HG03196 (cell line): ENCODE measurements around the gene ACTR10.

Source experiments
- ATAC-seq: cut with Tn5 transposase; IDR thresholded peaks from one replicate; pipeline ENCODE4 v1.9.1; 2021; ENCODE audit not compliant: unreplicated experiment

The ACTR10 gene

DNA sequence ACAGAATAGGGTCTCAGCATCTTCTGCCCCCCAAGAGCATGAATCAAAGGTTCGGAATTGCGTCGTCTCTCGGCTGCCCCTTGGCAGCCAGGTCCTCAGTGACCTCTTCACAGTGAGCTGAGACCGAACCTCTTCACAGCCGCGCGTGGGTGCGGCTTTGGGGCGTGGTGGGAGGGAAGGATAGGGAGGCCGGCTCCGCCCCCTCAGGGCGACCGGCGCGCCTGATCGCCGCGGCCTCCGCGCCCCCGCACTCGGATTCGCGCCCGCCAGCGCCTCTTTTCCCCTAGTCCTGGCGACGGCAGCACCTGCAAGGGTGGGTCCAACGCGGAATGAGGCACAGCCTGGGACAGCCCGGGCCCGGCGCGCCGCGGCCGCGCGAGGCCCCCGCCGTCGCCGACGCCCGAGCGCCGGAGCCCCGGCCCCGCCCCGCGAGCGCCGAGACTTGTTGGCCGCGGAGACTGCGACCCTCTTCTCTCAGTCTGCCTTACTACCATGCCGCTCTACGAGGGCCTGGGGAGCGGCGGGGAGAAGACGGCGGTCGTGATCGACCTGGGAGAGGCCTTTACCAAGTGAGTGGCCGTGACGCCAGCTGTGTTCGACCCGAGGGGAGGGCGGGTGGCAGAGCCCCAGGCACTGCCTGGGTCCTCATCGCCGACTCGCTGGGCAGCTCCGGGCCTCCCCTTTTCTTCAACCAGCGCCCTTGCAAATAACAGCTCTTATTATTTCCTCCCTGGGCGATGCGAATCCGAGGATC is at the start of gene ACTR10:
Gene ACTR10, plus strand, starts transcription at position 424 of the 754 bp plus-strand sequence. Its CDS starts 69 bp downstream, at position 493.
- peak; percentile 89 for ATAC-seq

DNA sequence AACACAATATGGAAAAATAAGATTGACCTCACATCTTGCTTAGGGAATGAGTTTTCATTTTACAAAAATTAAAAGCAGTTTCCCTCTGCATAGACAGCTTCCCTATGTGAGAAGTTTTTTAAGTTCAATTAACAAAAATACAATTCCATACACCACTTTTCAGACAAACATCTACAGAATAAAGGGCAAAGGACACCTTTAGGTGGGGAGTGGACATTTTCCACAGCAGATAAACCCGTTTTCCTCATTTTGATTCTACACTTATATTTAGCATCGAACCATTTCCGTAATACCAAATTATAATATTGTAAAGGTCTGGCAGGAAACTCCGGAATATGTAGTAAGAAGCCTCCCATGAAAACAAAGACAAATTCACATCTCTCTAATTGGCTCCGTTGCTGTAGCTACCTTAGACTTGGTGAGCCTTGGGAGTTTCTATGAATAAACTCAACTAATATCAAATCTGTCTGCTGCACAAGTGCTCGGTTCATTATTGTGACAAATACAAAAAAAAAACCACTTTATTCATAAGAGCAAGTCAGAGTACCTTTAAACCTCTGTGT is 49.6 kb upstream of the ACTR10 start:
- ATAC-seq, result no peak

DNA sequence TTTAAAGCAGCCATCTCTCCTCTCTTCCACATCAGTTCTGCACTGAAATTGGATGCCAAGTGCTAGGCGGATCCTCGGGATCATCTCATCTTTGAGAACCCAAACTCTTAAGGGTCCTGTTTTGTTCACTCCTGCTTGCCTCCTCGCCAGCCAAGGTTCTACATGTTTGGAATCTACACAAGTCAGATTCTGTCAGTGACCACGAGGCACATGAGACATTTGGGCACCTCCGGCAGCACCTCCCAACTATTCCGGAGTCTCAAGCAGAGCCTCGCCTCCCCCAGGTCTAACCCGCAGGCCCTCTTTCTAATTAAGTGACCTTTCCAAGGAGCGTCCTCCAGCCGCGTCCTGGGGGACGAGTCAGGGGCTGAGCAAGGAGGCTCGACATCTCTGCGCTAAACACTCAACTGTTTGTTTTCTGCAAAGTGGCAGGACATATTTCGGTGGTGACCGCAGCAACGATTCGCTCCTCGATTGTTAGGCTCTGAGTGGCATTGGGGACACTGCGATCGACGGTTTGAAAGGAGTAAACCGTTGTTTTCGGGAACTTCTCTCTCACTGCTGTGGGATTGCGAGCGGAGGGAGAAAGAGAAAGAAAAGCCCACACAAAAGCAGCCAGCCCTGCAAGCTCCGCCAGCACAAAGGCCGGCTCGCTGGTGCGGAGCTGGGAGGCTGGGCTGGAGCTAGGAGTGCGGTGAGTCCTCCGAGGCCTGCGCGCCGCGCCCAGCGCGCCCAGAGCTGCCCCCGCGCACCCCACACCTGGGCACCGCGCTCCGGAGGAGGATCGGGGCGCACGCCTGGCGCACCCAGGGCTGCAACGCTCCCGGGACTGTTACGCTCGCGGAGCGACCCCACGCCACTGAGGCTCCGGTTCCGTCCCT is 48.6 kb upstream of the ACTR10 start:
- ATAC-seq, result peak; percentile 16

DNA sequence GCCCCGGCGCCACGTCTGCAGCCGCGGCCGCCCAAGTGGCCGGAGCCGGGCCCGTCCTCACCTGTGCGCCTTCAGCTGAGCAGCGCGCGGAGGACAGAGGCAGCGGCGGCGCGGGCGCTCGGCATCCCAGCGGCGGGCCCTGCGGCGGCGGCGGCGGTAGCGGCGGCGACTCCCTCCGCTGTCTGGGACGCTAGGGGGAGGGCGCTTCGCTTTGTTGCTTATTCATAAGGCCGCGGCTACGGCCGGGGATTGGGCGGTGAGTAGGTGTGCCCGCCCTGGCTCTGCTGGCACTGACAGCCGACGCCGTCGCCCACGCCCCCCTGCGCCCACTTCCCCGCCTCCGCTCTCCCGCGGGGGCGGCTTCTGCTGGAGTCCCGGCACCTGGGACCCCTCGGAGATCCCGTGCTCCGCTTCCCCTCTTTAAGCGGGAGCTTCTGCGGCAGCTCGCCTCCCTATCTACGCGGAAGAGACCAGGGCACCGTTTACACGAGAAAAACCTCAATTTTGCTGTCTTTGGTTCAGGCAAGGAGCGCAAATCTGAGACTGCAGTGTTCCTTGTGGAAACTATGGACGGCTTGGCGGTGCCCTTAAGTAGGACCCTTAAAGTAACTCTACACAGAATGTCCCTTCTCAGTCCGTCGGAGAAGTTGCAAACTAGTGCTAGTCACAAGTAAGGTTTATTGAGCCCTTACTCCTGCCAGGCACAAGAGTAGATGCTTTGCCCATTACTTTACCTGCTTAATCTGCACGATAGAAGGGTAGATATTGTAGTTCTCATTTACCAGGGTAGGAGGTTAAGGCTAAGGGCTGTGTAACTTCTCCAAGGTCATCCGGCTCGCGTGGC is 47.7 kb upstream of the ACTR10 start, which contains the start of gene ARMH4:
Gene ARMH4, minus strand, starts transcription at position 200 of the 844 bp plus-strand sequence. CDS start 12,855 bp downstream, outside the sequence.
- ATAC-seq, result peak; percentile 92

DNA sequence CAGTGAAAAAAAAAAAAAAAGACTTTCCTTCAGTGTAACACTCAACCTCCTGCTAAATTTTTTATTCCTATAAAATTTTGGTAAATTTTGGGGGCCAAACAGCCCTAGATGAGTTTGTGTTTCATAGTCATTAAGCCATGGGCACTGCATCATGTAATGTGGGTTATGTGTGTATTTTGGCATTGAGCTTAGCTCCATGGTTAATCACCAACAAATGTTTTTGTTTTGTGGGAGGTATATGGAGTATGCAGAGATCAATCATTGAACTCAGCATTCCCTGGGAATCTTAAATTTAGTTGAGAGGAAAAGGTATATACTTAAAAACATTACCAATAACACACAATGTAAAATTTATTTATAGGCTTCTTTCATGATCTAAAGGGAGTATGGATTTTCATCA is 39.4 kb upstream of the ACTR10 start:
- ATAC-seq, result no peak

DNA sequence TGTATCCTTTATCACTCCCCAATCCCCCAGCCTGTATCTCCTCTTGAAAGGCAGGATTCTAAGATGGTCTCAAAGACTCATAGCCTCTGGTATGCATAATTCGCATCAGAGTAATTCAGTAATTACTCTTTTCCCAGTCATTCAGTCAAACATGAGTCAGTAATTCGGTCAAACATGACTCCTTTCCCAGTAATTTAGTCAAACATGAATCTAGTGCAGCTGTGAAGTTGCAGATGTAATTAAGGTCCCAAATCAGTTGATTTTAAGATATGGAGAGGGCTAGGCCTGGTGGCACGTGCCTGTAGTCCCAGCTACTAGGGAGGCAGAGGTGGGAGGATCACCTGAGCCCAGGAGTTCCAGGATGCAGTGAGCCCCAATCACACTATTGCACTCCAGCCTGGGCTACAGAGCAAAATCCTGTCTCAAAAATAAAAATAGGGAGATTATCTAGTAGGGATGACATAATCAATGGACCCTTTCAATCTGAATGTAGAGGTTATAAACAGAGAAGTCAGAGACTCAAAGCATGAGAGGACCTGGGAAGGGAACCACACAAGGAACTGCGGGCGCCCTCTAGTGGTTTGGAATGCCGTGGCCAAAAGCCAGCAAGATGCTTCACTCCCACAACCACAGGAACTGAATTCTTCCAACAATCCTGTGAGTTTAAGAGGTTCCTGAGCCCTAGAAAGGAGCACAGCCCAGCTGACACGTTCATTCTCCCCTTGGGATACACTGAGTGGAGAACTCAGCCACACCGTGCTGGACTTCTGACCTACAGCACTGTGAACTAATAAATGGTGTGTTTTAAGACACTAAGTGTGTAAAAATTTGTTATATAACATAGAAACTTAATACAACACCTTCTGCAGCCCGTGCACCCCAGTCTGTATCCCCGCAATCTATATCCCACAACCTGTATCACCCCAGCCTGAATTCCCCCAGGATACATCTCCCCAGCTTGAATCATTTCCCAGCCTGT is 33.7 kb upstream of the ACTR10 start:
- no peak for ATAC-seq

DNA sequence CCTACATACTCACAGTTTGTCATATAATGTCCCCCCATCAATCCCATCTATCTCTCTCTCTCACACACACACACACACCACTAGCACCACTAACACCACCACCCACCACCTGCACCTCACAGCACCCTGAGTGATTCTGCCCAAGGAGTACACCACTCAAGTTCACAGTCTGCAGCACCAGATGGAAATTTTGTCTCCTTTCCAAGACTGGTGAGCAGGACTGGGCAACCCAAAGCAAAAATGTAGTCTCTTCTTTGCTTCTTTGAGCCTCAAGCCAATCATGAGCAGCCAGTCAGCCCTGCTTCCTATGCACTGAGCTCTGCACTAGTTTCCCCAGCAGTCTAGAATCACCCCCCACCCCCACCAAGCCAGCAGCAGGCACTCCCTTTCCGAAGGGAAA is 32.9 kb upstream of the ACTR10 start:
- no peak for ATAC-seq

DNA sequence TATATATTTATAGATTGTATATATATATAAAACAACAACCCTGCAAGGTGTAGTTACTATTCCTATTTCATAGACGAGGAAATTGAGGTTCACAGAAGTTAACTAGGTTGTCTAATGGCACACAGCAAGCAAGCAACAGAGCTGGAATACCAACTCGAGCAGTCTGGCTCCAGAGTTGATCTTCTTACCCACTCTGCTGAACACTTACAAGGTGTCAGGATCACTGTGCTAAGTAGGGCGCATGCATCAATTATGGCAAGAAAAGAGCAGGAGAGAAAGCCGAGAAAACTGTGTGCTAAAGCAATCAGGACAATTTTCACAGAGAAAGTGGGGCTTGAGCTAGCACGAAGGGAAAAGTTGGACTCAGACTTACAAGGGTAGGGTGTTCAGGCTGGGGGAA is 32.1 kb upstream of the ACTR10 start:
- ATAC-seq, result no peak

DNA sequence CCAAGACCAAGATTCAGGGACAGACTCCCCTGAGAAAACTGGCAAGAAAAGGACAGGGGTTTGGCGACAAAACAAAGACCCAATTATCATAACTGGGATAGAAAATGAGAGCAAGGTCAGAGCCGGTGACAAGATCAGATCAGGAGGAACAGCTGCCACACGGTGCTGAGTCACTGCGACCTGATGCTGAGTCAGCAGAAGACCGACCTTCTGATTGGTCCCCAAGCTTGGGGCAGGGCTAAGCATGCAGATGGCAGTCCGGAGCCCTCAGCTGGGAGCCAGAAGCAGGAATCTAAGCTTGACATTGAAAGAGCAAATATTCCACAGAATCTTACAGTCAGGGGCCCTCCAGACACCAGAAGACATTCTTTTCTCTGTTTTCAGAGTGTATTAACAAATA is 28.9 kb upstream of the ACTR10 start:
- ATAC-seq, result peak; percentile 94

DNA sequence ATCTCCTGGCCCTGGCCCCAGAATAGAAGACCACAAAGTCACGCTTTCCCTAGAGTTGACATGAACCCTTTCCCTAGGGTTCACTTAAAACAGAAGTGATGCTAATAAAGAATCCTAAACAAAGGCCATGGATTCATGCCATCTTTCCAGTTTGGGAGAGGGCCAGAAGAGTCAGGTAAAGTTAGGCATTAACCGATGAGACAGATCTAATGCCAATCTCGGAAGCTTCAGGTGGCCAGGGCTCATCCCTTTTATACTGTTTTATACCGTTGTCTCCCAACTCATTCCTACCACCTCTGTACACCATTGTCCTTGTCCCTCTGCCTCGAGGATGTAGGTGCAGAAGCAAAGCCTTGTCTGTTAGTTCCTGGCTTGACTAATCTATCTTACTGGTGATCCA is 22.8 kb upstream of the ACTR10 start:
- no peak for ATAC-seq

DNA sequence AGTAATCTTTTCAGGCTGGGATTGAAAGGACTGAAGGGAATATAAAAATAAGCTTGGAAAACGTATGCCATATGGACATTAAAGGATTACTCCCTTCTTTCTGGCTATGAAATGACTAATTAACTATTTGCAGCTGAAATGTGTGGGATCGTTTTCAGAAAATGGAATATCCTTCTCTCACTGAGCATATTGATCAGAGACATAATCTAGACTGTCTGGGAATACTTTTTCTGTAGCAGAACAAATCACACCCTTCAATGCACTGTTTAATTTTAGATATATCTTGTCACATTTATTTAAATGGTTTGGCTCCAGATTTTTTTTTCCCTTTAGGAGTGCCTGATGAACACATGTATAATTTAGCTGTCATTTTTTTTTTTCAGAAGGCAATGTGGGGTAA is 10.8 kb upstream of the ACTR10 start:
- no peak for ATAC-seq

DNA sequence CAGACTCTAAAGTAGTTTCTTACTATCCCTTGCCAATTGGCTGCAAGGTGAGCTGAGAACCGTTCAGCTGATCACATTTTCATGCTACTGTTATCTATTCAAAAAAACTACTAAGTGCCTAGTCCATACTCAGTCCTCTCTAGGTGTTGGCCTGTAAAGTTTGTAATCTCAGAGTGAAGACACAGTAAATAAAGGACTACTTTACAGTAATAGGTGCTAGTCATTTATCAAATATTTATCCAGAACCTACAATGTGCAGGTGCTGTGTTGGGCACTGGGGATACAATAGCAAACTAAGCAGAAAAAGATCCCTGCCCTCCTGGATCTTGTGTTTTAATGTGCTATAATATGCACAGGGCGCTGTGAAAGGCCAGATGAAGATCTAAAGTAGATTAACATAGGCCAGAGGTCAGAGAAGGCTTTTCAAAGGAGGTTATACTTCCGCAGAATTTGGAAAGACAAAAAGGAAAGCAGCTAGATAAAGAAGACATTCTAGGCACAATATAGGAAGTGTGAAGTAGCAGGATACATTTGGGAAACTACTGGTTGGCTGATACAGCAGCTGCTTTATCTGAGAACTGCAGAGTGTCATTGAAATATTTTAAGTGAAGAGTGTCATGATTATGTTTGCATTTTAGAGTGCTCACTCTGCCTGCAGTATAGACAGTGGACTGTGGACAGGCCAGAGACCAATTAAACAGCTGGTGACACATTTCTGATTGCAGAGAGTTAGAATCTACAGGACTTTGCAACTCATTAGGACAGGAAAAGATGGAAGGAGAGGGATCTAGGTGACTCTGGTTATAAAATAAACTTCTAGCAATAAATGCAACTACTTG is 8.0 kb upstream of the ACTR10 start:
- no peak for ATAC-seq

DNA sequence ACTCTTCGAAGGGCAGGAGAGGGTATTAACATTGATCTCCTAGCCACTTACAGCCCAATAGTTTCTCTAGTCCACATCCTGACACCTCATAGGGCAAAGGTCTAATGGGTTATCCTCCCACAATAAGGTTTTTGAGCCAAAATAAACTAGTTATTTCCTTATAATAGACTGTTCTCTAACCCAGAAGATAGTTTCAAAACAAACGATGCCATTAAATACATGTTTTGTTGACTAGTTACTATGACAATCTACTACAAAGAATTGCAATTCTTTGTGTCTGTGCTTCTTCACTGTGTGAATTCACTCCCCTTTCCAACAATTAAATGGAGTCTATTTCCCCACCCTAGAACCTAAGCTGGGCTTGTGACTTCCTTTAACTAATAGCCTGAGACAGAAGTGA is 6.4 kb upstream of the ACTR10 start:
- ATAC-seq, result no peak

DNA sequence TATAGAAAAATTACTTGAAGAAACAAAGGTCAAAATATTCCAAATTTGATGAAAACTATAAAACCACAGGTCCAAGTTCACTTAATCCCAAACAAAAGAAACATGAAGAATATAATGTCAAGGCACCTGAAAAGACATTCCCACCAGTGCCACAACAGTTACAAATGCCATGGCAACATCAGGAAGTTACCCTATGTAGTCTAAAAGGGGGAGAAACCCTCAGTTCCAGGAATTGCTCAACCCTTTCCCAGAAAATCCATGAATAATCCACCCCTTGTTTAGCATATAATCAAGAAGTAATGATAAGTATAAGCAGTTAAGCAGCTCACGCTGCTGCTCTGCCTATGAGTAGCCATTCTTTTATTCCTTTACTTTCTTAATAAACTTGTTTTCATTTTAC is 3.8 kb upstream of the ACTR10 start:
- ATAC-seq, result no peak

DNA sequence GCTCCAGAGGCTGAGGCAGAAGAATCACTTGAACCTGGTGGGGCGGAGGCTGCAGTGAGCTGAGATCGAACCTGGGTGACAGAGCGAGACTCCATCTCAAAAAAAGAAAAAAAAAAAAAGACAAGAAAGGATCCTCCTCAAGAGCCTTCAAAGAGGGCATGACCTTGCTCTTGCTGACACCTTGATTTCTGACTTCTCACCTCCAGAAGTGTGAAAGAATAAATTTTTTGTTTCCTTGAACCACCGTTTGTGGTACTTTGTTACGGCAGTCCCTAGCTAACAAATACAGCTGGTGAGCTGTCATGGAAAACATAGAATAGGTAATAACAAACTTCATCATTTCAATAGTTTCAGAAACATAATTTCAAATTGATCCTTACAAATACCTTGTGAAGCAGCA is 1.9 kb upstream of the ACTR10 start:
- ATAC-seq, result no peak

DNA sequence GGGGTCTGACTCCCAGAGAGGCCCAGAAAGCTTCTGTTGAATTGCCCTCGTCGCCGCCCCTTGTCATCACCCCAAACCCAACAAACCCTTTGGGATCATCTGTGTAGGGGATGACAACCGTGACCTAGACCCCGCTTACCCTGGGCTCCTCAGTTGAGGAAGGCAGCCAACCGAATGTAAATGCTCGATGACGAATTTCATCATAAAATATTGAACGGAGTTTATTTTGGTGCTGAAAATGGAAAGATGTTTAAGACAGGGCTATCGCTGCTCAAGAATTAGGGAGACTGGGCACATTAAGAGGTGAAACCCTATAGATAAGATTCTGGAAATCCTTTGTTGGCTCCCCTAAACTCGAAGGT is 512 bp downstream of the ACTR10 start:
- peak; percentile 8 for ATAC-seq

DNA sequence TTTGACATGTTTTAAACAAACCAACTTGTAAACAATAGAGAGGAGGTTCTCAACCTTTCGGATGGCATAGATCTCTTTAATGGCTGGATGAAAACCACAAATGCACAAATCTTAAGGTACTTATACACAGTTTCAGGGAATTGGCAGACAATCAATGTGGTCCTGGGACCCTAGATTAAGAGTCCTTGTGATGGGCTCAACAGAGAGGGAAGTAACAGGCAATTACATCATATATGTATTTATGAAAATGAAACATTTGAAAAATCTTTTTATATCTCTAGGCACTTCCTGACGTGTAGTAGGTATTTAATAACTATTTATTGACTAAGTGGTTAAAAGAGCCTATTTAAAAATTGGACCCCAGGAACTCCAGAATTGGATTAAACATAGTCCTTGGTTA is 897 bp downstream of the ACTR10 start:
- ATAC-seq, result no peak

DNA sequence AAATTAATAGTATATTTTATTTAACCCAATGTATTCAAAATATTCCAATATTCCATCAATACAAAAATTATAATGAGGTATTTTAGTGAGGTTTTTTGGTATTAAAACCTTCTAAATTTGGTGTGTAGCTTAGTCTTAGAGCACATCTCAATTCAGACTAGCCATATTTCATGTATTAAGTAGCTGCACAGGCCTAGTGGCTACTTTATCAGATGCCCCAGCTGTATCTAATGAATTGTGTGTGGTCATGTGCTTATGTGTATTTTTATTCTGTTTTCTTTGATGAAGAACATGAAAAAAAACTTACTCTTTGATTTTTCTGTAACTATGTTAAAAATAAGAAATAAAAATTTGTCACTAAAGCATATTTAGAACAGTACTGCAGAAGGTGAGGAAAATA is 13.2 kb downstream of the ACTR10 start:
- ATAC-seq, result no peak
